GM12891 (cell line): ENCODE data around the gene CHPF.

ENCODE experiments used
- POLR2A ChIP-seq: IDR thresholded peaks from 2 replicates; pipeline ENCODE4 v1.6.1; 2011; ENCODE audit warnings: low read depth, low read length, control low read depth
- POLR2AphosphoS5 ChIP-seq: IDR thresholded peaks from 2 replicates; pipeline ENCODE4 v1.6.1; 2011; ENCODE audit warnings: low read depth, low read length, control low read depth
- TAF1 ChIP-seq: IDR thresholded peaks from 2 replicates; pipeline ENCODE4 v1.6.1; 2011; ENCODE audit warnings: low read depth, low read length, control low read depth

GRCh38 chr2:219560037-219560892 is 16.7 kb upstream of the CHPF start:
- TF ChIP-seq POLR2A (no peak), TAF1 (no peak), POLR2AphosphoS5 (no peak)
